Tibial artery (tissue), 4 donors: ENCODE measurements around the gene NOX4.
"Not testable (repeated sequence)": the region's sequence is repeated elsewhere in the genome, so short reads cannot be mapped to it uniquely, and the experiment has no call there.

ENCODE experiments used
- DNase-seq, 2 donors: peaks; one replicate each; pipeline ENCODE4 v3.0.0-alpha.2; 2019
- H3K27ac ChIP-seq, 2 donors: fragments of 200-600 bp; sonication (generic) in 1 of 2; 1 replicate in 1 of 2; 2 replicates in 1 of 2; pipeline ENCODE4 v1.5.1; 2018 to 2019; ENCODE audit warnings: mild to moderate bottlenecking in 1 of 2
- H3K27me3 ChIP-seq, 2 donors: fragments of 200-600 bp; sonication (generic) in 1 of 2; one replicate each; pipeline versions ENCODE4 v1.5.1 to v1.6.0; 2016 to 2019
- H3K36me3 ChIP-seq, 3 donors: fragments of 200-600 bp; sonication (generic) in 2 of 3; one replicate each; pipeline ENCODE4 v1.5.1; 2016 to 2019; ENCODE audit warnings: mild to moderate bottlenecking in 2 of 3
- H3K4me1 ChIP-seq, 4 donors: fragments of 200-600 bp; sonication (generic) in 2 of 4; 1 replicate in 3 of 4; 2 replicates in 1 of 4; pipeline ENCODE4 v1.5.1; 2016 to 2019
- H3K4me3 ChIP-seq, 2 donors: fragments of 200-600 bp; sonication (generic) in 1 of 2; 1 replicate in 1 of 2; 2 replicates in 1 of 2; pipeline ENCODE4 v1.5.1; 2018 to 2019; ENCODE audit warnings: mild to moderate bottlenecking in 2 of 2
- H3K9me3 ChIP-seq, 3 donors: fragments of 200-600 bp; sonication (generic) in 1 of 3; one replicate each; pipeline ENCODE4 v1.5.1; 2016 to 2019
- CTCF ChIP-seq, 2 experiments: fragments of 200-600 bp in 1 of 2; fragments of 450-650 bp in 1 of 2; IDR thresholded peaks; one replicate each; pipeline ENCODE4 v1.5.1; 2017 to 2019; ENCODE audit warnings: antibody characterized with exemption in 2 of 2, mild to moderate bottlenecking in 1 of 2, moderate library complexity in 1 of 2
- intact Hi-C: fragments of 100-400 bp; cut with DNase I; formaldehyde crosslinking; loops from one replicate; pipeline ENCODE4 v1.15.0; 2023; ENCODE audit warnings: low total_unique reads

Gene NOX4

GRCh38 chr11:89433278-89433677 lies 57.9 kb downstream of the NOX4 start:
- Histone ChIP-seq H3K36me3 (peaks cover 0 to 4% (median 0%) of the 10 kb centered on the region in 3 donors), H3K4me3 (no peak overlapping the region), H3K9me3 (no peaks in the 10 kb centered on the region), H3K27me3 (no peaks in the 10 kb centered on the region), H3K4me1 (peaks cover 0 to 23% (median 2%) of the 10 kb centered on the region in 4 donors), H3K27ac (no peak overlapping the region)
- no peak for DNase-seq
- no peak for TF ChIP-seq CTCF (IDR thresholded peaks at IDR 0.05)
- intact Hi-C loops = no loop called here

GRCh38 chr11:89432182-89432581 lies 59.0 kb downstream of the NOX4 start:
- H3K27ac ChIP-seq, DNase-seq, intact Hi-C loops, H3K4me3 ChIP-seq, H3K9me3 ChIP-seq, H3K27me3 ChIP-seq, H3K36me3 ChIP-seq: not testable (repeated sequence)
- peaks cover 0 to 23% (median 2%) of the 10 kb centered on the region in 4 donors for H3K4me1 ChIP-seq

GRCh38 chr11:89426501-89426900 lies 64.7 kb downstream of the NOX4 start:
- H3K4me1 ChIP-seq, H3K36me3 ChIP-seq, DNase-seq, H3K4me3 ChIP-seq, H3K27me3 ChIP-seq, H3K9me3 ChIP-seq, H3K27ac ChIP-seq, intact Hi-C loops: not testable (repeated sequence)

GRCh38 chr11:89421718-89422117 lies 69.5 kb downstream of the NOX4 start:
- Histone ChIP-seq H3K4me3 (no peak overlapping the region), H3K36me3 (peaks cover 0 to 7% (median 0%) of the 10 kb centered on the region in 3 donors), H3K27me3 (no peaks in the 10 kb centered on the region), H3K27ac (peak overlapping the region in 1 of 2 donors; percentile 18), H3K4me1 (peaks cover 0 to 33% (median 4%) of the 10 kb centered on the region in 4 donors), H3K9me3 (no peaks in the 10 kb centered on the region)
- intact Hi-C loops = no loop called here
- TF ChIP-seq CTCF (IDR thresholded peaks at IDR 0.05) = no peak
- DNase-seq = no peak

GRCh38 chr11:89420981-89421380 lies 70.2 kb downstream of the NOX4 start:
- Histone ChIP-seq H3K36me3 (no peaks in the 10 kb centered on the region), H3K4me3 (no peak overlapping the region), H3K27ac (peak overlapping the region in 1 of 2 donors; percentile 18), H3K9me3 (no peaks in the 10 kb centered on the region), H3K27me3 (no peaks in the 10 kb centered on the region), H3K4me1 (peaks cover 0 to 33% (median 4%) of the 10 kb centered on the region in 4 donors)
- intact Hi-C loops = no loop called here
- no peak for DNase-seq
- TF ChIP-seq CTCF (IDR thresholded peaks at IDR 0.05) = no peak

- intact Hi-C loops = no loop called here
- Histone ChIP-seq H3K4me1 (peaks cover 0 to 32% (median 4%) of the 10 kb centered on the region in 4 donors), H3K36me3 (no peaks in the 10 kb centered on the region), H3K27me3 (no peaks in the 10 kb centered on the region), H3K9me3 (no peaks in the 10 kb centered on the region), H3K4me3 (no peak overlapping the region), H3K27ac (no peak overlapping the region)
- TF ChIP-seq CTCF (IDR thresholded peaks at IDR 0.05) = no peak
- no peak for DNase-seq
Measured at GRCh38 chr11:89416961-89417360, 74.2 kb downstream of the NOX4 start.

- H3K27ac ChIP-seq, H3K27me3 ChIP-seq, H3K9me3 ChIP-seq, H3K4me3 ChIP-seq, DNase-seq, intact Hi-C loops, H3K36me3 ChIP-seq: not testable (repeated sequence)
- H3K4me1 ChIP-seq = peaks cover 0 to 34% (median 0%) of the 10 kb centered on the region in 4 donors
Measured at GRCh38 chr11:89411112-89411511, 80.1 kb downstream of the NOX4 start.

GRCh38 chr11:89410666-89411065 lies 80.5 kb downstream of the NOX4 start:
- H3K27ac ChIP-seq, intact Hi-C loops, H3K4me3 ChIP-seq, H3K36me3 ChIP-seq, H3K27me3 ChIP-seq, H3K9me3 ChIP-seq: not testable (repeated sequence)
- peaks cover 0 to 34% (median 0%) of the 10 kb centered on the region in 4 donors for H3K4me1 ChIP-seq
- DNase-seq = peak in 1 of 2 donors; percentile 62

- H3K4me3 ChIP-seq, H3K27me3 ChIP-seq, DNase-seq, H3K9me3 ChIP-seq, H3K36me3 ChIP-seq, intact Hi-C loops, H3K27ac ChIP-seq: not testable (repeated sequence)
- peaks cover 0 to 34% (median 0%) of the 10 kb centered on the region in 4 donors for H3K4me1 ChIP-seq
Measured at GRCh38 chr11:89408441-89408840, 82.7 kb downstream of the NOX4 start.
